ENCODE data around the gene GLT8D1.

Gene GLT8D1

GRCh38 chr3:52712291-52713212, 7.0 kb upstream of the GLT8D1 start:
- DNase-seq: no peak

- no peak for DNase-seq
These were observed 4.9 kb upstream of the GLT8D1 start for GRCh38 chr3:52710512-52710911.

DNA sequence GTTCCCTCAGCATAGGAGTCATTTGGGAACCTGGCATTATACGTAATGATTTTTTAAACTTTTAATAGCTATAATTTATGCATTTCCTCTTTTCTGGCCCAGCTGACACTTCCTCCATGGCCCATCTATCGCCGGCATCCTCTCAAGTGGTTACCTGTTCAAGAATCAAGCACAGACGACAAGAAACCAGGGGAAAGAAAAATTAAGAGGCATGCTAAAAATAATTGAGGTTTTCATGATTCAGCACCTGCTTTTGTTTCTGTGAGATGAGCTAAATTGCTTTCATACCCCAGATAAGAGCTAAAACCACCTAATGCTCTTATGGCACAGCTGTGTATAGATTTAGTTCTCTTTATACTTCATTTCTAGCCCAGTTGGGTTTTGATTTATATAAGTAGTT, 2.0 kb upstream of the GLT8D1 start:
- no peak for DNase-seq

GRCh38 chr3:52705438-52705687, 228 bp downstream of the GLT8D1 start:
- DNase-seq: no peak

GRCh38 chr3:52704611-52705437, 767 bp downstream of the GLT8D1 start:
- DNase-seq: no peak

GRCh38 chr3:52703341-52703740, 2.2 kb downstream of the GLT8D1 start:
- DNase-seq: no peak

- no peak for DNase-seq
These were observed 8.0 kb downstream of the GLT8D1 start for GRCh38 chr3:52697632-52697965.

DNA sequence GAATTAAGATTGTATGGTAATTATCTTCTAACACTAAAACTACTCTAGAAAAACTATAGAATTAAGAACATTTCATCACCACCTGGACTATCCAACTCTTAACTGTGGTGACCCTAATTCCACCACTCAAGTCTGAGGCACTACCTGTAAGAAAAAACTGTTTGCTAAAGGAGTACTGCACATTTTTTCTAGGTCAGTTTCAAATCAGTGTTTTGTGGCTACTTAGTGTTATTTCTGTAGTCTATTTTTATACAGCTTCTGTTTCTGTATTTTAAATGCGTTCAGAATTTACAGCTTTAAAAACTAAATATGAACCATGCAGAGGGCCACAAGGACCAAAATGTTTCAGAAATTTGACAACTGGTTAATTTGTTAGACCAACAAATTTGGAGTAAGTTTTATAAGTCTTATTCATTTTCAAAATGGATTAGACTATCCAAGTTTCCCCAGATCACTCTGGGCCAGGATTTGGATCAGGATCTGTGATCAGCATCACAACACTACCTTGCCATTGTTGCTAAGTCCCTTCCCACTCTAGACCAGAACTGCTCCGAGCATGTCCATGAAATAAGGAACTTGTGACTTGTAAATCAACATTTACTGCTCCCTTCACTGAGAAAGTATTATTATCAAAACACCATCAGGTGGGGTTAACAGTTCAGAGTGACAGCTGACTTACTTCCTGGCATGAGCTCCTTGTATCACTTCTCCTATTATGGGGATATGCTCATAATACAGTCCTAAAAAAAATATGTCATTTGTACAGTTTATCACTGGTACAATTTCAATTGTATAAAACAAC, 8.6 kb downstream of the GLT8D1 start:
- DNase-seq: no peak

DNA sequence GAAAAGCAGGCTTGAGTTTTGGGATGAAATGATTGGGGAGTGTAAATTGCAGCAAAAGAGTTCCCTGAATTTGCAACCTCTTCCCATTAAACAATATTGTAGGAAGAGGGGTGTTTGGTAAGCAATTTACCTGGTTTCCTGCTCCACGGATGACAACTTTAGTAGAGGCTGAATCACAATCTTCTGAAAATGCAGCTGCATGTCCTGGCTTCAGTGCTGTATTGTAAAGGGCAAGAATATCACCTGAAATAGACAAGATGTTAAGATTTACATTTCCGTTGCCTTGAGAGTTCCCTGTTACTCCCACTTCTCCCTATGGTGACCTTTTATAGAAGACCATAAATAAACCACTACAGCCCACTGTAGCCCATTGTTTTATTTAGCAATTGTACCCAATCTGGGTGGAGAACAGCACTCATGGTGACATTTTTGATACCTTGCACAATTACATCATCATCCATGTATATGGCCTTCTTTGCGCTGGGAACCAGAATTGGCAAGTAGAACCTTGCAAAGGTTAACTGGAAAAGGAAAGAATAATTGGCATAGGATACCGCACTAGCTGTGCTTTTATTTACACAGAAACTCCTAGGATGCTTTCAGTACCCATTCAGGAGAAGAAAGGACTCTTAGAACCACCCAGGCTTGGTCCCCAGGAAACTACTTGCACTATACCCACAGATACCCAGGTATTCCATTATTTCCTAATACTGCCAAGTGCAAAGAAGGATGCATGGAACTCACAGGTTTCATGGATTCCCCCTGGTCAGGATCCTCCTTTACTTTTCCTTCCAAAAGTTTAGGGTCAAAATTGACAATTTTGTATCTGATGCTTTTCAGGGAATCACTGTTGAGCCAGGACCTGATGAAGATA, 9.6 kb downstream of the GLT8D1 start:
- DNase-seq: no peak

GRCh38 chr3:52694528-52695189, 10.9 kb downstream of the GLT8D1 start:
- DNase-seq: no peak

DNA sequence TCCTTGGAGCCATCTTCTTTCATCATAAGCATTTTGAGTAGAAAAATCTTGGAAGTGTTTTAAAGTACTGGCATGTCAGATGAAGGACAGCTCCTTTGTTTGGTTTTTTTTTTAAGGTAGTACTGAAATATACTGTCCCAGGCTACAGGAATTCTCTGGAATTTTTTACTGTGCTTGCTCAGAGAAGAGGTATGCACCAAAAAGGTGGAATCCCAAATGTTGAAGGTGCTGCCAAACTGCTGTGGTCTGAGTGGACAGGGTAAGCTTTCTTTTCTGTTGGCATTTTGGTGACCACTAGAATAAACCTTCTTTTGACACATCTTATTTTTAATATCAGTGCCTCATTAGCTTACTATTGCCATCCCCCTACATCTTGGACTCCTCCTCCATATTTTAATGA, 12.5 kb downstream of the GLT8D1 start:
- no peak for DNase-seq

- DNase-seq: no peak
These were observed 15.0 kb downstream of the GLT8D1 start for GRCh38 chr3:52690560-52690959.

DNA sequence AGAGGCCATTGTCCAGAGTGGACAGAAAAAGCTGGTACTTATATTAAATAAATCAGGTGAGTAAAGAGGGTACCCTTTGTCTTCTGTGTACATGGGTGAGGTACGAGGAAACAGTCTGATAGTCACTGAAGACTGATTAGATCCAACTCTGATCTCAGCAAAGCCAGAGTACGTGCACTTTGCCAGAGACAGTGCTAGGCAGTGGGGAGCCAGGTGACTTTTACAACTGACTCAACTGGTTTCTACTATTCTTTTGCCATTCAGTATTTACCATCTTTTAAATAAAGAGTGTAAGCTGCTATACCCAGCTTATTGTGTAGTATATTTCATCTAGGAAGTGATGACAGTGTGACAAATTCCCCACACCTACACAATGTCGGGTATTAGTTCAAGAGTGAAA, 16.4 kb downstream of the GLT8D1 start:
- DNase-seq: no peak

- no peak for DNase-seq
These were observed 17.3 kb downstream of the GLT8D1 start for GRCh38 chr3:52688266-52688665.

- peak; percentile 94 for DNase-seq
These were observed 19.6 kb downstream of the GLT8D1 start, which contains the start of the genes GNL3 and PBRM1 for GRCh38 chr3:52685709-52686691. Gene GNL3 (plus strand): TSS chr3:52686032. CDS start chr3:52686093, 61 bp downstream. Gene PBRM1 (minus strand): TSS chr3:52685913.

DNA sequence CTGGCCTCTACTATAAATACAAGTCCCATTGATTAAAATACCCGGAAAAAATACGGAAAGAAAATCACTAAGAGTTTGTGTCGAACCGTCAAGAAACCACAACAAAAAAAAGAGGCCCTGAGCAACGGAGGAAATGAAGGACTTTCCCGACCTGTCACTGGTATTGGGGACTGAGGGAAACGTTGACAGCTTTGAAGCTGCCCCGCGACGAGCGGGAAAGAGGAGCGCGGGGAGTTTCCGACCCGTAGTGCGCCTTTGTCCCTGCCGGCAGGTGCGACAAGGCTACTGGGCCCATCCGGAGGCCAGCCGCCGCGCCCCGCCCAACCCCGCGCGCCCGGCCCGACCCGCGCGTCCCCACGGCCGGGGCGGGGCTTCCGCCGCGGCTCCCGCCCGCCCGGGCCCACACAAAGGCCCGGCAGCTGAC, 20.3 kb downstream of the GLT8D1 start:
- peak; percentile 89 for DNase-seq

- no peak for DNase-seq
These were observed 21.4 kb downstream of the GLT8D1 start for GRCh38 chr3:52684184-52684583.

DNA sequence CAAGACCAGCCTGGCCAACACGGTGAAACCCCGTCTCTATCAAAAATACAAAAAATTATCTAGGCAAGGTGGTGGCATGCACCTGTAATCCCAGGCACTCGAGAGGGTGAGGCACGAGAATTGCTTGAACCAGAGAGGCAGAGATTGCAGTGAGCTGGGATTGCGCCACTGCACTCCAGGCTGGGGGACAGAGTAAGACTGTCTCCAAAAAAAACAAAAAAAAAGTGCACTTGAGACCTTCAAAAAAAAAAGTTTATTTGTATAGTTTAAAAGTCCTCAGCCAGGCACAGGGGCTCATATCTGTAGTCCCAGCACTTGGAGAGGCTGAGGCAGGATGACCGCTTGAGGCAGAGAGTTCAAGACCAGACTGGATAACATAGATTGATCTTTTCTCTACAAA, 22.0 kb downstream of the GLT8D1 start:
- no peak for DNase-seq

DNA sequence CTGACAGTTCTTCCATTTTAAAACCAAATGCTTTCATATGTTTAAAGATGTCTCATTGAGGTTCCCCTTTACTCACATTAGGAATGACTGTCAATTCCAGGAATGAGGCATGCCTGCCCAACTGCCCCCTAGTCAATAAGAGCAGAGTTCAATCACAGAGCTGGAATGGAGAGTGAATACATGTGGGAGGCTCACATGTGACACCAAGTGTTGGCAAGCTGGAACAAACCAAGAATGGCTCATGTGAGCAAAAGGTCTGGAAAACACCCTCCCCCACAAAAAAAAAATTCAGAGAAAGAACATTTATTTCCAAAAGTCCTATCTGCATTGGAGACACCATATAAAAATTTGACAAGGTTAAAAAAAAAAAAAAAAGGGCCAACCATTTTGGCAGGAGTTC, 23.6 kb downstream of the GLT8D1 start:
- no peak for DNase-seq

DNA sequence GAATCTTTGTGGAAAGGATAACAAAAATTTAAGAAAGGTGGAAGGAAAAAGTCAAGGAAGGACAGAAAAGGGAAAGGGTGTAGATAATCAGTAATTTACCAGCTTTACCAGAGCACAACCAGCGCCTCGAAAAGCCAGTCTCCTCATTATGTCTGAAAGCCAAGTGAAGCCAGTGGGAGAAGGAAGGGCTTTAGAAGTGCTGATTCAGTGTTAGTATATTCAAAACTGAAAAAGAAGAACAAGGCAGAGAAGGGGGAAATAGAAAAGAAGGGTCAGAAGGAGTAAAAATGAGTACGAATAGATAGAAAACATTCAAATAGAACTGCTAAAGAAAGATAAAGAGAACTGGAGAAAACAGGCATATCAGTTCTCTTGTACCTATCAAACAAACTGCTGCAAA, 24.0 kb downstream of the GLT8D1 start:
- DNase-seq: no peak

DNA sequence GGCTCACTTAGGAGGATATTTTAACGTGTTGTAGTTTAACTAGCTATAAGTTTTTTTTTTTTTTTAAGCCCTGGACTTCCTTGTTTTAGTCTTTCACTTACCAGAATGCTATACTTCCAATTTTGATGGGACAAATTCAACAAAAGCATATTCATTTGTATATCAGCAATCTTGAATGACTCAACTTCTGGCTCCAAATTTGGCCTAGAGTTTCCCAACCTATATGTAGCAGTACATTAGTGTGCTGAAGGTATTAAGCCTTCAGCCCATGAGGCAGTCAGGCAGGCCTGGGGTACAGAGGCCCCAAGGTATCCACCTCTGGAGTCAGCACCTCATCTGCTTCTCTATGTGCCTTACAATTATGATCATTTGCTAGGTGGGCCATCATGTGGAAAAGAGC, 25.8 kb downstream of the GLT8D1 start:
- DNase-seq: no peak

All from CD4-positive, alpha-beta T cell treated with Interleukin-17A for 1 hour (primary cell).